Memory B cell (primary cell): ENCODE measurements around the gene SEC16A.

ENCODE experiments used
- ATAC-seq: fragments of 150-1000 bp; cut with Tn5 transposase; 2 replicates; pipeline ENCODE4 v1.10.0; 2021; ENCODE audit warnings: low read depth, mild to moderate bottlenecking, moderate library complexity
- DNase-seq, 2 donors: peaks; one replicate each; pipeline ENCODE4 v3.0.0; 2022; ENCODE audit warnings: low spot score in 2 of 2
- H3K27ac Mint-ChIP-seq: one replicate; pipeline ENCODE4 v1.8.0; 2022; ENCODE audit warnings: mild to moderate bottlenecking, moderate library complexity, mixed read lengths
- H3K27me3 Mint-ChIP-seq: one replicate; pipeline ENCODE4 v1.8.0; 2022; ENCODE audit warnings: mixed read lengths
- H3K36me3 Mint-ChIP-seq: one replicate; pipeline ENCODE4 v1.8.0; 2022; ENCODE audit warnings: mild to moderate bottlenecking, mixed read lengths
- H3K4me1 Mint-ChIP-seq: one replicate; pipeline ENCODE4 v1.8.0; 2022; ENCODE audit warnings: mixed read lengths
- H3K4me3 Mint-ChIP-seq: one replicate; pipeline ENCODE4 v1.8.0; 2022; ENCODE audit warnings: mild to moderate bottlenecking, moderate library complexity, mixed read lengths
- H3K9me3 Mint-ChIP-seq: one replicate; pipeline ENCODE4 v1.8.0; 2022; ENCODE audit warnings: mixed read lengths

The SEC16A gene

DNA sequence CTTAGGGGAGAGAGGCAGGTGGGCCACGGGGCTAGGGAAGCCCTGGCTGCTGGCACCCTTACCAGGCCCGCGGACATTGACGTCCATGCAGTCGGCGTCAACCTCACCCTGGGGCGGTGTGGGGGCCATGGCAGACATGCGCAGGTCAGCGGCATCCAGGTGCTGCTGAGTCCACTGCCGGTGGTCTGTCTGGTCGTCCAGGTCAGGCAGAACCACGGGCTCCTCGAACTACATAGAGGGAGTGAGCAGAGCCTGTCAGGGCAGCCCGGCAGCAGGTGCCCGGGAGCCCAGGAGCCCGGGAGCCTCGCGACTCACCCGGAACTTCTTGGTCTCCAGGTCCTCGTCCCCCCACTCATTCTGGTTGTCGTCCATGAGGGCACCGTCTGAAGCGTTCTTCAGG is 18.8 kb upstream of the SEC16A start:
- Mint-ChIP-seq H3K9me3 (no peaks in the 10 kb centered on the region), H3K4me1 (no peaks in the 10 kb centered on the region), H3K27ac (no peak overlapping the region), H3K4me3 (no peak overlapping the region), H3K36me3 (peaks cover 16% of the 10 kb centered on the region), H3K27me3 (no peaks in the 10 kb centered on the region)
- ATAC-seq (no peak), DNase-seq (no peak)

DNA sequence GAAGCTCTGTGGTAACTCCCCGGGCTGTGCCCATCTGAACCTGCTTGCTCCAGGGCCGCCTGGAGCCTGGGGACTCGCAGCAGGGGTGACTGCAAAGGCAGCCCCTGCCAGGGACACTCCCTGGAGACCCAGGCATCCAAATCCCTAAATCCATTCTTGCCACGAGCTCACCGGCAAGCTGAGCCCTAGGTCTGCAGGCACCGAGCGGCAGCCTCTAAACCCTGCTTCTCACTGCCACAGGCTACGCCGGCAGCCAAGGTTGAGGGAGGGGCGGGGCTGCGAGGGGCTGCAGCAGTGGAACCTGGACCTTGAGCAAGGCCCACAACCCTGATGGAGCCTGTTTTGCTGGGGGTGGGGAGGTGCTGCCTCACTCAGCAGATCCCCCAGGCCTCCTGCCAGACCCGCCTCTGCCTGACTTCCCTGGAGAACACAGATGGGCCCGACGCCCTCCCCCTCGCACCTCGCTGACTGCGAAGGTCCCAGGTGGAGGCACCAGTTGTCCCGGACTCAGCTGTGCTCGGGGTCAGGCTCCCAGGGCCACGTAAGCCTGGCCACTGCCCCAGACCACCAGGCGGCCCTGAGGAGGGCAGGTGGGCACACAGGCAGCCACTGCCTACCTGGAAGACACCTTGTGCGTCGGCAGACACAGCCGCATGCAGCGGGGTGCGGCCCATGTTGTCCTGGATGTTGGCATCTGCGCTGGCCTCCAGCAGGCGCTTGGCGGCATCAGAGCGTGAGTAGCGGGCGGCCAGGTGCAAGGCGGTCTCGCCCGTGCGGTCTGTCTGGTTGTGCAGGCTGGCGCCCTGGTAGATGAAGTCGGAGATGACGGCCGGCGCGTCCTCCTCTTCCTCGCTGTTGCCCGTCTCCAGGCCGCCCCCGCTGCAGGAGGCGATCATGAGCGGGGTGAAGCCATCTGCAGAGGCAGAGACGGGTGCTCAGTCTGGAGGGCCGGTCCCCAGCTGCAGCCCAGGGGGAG is 17.4 kb upstream of the SEC16A start:
- peaks cover 15% of the 10 kb centered on the region for H3K36me3 Mint-ChIP-seq
- H3K27me3 Mint-ChIP-seq = no peaks in the 10 kb centered on the region
- ATAC-seq (no peak), DNase-seq (no peak)
- H3K27ac Mint-ChIP-seq = no peak overlapping the region
- H3K9me3 Mint-ChIP-seq = no peaks in the 10 kb centered on the region
- no peaks in the 10 kb centered on the region for H3K4me1 Mint-ChIP-seq
- no peak overlapping the region for H3K4me3 Mint-ChIP-seq

DNA sequence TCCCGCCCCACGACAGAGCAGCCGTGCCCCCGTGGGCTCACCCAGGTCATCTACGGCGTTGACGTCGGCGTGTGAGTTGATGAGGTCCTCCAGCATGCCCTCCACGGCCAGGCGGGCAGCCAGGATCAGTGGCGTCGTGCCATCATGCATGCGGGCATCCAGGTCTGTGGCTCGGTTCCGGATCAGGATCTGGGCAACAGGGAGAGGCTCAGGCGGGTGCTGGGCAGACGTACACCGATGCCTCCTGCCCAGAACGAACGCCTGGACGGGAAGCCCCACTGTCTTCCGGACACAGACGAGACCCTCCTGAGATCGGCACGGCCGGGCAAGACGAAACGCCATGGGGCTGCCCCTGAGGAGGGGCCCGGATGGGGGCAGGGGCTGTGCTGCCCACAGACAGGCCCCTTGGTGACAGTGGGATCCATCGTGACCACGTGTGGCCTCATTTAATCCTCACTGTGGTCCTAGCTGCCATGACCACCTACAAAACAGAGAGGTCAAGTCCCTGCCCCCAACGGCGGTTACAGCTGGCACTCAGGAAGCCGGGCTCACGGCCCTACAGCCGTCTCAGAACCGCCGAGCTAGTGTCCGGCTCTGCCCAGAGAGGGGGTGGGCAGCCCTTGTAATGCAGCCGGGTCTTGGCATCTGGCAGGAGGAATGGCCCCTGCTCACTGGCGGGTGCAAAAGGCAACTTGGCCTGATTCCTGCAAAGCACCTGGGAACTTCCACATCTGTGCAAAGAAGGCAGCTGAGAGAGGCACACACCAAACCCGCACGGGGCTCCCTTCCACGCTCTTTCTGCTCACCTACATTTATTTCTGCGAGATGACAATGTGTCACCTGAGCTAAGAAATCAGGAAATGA is 16.5 kb upstream of the SEC16A start:
- Mint-ChIP-seq H3K27me3 (no peaks in the 10 kb centered on the region), H3K27ac (no peak overlapping the region), H3K36me3 (peaks cover 14% of the 10 kb centered on the region)

DNA sequence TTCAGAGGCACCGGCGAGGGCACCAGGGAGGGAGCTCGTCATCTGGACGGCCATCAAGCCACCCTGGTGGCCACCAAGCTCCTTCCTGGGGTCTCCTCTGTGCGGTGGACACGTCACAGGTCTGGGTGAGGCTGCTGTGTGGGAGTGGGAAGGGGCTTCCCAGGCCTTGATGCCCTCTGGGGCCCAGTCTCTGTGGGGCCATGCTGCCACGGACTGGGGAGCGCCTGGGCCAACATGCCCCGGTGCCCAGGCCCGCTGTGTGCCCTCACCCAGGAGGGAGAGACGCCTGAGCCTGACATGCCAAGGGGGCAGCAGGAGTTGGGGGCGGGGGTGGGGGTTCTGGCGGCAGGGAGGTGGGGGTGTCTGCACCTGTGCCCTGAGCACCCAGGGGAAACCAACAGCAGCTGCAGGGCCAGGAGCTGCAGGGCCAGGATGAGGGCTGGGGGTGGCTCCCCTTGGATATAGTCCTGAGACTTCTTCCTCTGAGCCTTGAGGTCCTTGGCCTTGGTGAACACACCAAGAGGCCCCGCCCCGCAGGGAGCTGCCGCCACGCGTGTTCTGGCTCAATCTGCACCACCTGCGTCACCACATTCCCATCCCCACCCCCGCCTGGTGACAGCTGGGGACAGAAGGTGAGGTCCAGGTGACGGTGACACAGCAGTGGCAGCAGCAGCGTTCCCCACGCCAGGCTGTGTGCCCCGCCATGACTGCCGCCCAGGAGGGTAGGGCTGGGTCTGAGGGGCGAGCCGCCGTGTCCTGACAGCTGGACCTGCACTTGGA is 15.3 kb upstream of the SEC16A start:
- H3K9me3 Mint-ChIP-seq = no peaks in the 10 kb centered on the region
- no peak overlapping the region for H3K27ac Mint-ChIP-seq
- H3K36me3 Mint-ChIP-seq = peaks cover 13% of the 10 kb centered on the region

More for the DNA sequence above, 16.5 kb upstream of the SEC16A start:
- ATAC-seq (no peak), DNase-seq (no peak)
- no peaks in the 10 kb centered on the region for H3K4me1 Mint-ChIP-seq
- H3K9me3 Mint-ChIP-seq = no peaks in the 10 kb centered on the region
- H3K4me3 Mint-ChIP-seq = no peak overlapping the region

DNA sequence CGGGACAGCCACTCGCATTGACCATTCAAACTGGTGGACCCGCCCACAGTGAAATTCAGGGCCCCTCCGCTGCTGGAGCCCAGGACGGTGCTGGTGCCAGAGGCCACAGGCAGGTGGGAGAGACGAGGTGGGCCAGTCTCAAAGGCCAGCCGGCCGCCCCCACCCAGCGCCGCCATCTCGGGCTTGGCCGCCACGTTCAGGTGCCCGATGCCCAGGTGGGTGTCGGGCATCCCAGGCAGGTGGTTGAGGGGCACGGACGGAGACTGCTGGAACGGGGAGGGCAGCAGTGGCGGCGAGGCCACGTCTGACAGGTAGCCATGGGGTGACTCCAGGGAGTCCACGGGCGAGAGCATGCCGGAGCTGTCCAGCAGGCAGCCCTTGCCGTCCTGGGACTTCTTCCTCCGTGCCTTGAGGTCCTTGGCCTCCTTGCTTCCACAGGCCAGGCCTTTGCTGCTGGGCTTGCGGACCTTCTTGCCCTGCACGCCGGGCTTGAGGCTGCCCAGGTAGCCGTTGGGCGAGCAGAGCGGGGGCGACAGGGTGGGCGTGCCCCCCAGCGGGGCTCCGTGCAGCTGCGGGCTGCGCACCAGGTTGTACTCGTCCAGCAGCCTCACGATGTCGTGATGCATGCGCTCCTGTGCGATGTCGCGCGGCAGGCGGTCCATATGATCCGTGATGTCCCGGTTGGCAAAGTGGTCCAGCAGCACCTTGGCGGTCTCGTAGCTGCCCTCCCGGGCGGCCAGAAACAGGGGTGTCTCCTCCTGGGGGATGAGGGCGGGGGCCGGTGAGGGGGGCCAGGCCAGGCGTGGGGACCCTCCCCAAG is 14.2 kb upstream of the SEC16A start:
- Mint-ChIP-seq H3K9me3 (no peaks in the 10 kb centered on the region), H3K27ac (no peak overlapping the region), H3K4me1 (no peaks in the 10 kb centered on the region), H3K4me3 (no peak overlapping the region), H3K36me3 (peaks cover 13% of the 10 kb centered on the region), H3K27me3 (no peaks in the 10 kb centered on the region)
- ATAC-seq (no peak), DNase-seq (no peak)

More for the DNA sequence above, 15.3 kb upstream of the SEC16A start:
- Mint-ChIP-seq H3K27me3 (no peaks in the 10 kb centered on the region), H3K4me1 (no peaks in the 10 kb centered on the region), H3K4me3 (no peak overlapping the region)
- no peak for ATAC-seq
- no peak for DNase-seq

DNA sequence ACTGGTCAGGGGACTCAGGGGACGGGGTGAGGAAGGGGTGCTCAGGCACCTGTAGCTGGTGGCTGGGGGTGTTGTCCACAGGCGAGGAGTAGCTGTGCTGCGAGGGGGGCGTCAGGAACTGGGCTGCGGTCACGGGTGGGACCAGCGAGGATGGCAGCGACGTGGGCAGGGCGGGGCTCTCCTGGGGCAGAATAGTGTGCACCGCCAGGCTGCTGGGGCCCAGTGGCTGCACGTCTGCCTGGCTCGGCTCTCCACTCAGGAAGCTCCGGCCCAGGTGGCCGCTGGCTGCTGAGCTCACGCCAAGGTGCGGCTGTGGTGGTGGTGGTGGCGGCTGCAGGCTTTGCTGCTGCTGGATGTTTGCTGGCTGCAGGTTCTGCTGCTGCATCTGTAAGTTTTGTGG is 13.3 kb upstream of the SEC16A start:
- Mint-ChIP-seq H3K9me3 (no peaks in the 10 kb centered on the region), H3K4me1 (no peaks in the 10 kb centered on the region), H3K36me3 (peaks cover 11% of the 10 kb centered on the region), H3K4me3 (no peak overlapping the region), H3K27me3 (no peaks in the 10 kb centered on the region), H3K27ac (no peak overlapping the region)
- DNase-seq (no peak), ATAC-seq (no peak)

DNA sequence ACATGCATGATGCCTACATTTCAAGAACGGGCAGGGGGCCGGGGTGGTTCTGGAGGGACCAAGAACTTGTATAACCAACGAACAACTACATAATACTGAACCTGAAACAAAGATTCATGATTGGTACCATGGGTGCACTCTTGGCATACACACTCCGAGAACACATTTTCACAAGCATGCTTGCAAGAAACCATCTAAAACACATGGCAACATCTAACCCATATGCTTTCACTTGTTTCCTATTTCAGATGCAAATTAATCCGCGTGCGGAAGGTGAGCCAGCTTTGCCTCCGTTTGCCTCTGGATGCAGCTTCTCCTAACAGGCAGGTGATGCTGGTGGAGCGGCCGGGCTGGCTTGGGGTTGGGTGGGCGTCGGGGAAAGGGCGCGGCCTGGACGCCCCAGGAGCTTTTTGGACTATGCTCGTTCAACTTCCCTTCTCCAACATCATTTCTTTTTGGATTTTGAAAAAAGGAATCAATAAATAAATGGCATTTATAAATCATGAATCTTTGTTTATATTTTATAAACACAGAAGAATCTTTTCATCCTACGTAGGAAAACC is 12.5 kb upstream of the SEC16A start:
- Mint-ChIP-seq H3K27ac (no peak overlapping the region), H3K4me3 (no peak overlapping the region), H3K9me3 (no peaks in the 10 kb centered on the region), H3K36me3 (peaks cover 8% of the 10 kb centered on the region), H3K27me3 (no peaks in the 10 kb centered on the region), H3K4me1 (no peaks in the 10 kb centered on the region)
- no peak for DNase-seq
- ATAC-seq = no peak

DNA sequence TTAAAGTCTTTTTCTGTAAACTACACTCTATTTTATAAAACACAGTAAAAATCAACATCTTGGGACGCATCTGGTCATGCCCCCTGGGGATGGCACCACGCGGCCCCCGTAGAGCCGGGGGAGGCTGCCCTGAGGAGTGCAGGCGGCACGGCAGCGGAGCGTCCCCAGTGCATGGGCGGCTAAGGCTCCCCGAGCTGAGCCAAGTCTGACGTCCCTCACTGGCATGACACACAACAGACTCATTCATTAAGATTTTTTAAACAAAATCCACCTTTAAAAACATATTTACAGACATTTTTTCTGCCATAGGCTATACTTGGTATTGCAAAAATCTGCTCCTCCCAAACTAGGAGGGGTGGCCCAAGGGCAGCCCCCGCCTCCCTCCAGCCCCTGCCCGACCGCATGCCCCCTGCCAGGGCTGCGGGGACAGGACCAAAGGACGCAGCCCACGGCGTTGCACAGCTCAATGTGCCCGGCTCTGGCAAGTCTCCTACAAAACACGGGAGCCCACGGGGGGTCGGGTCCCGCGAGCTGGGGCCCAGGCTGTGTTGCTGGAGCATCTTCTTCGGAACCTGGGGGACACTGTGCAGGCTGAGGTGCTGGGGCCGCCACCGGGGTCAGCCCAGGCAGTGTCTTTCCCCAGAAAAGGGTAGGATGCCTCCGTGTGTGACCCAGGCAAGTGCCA is 11.8 kb upstream of the SEC16A start:
- Mint-ChIP-seq H3K27me3 (no peaks in the 10 kb centered on the region), H3K4me1 (no peaks in the 10 kb centered on the region), H3K27ac (no peak overlapping the region), H3K36me3 (peaks cover 8% of the 10 kb centered on the region), H3K9me3 (no peaks in the 10 kb centered on the region), H3K4me3 (no peak overlapping the region)
- no peak for ATAC-seq
- DNase-seq = no peak

DNA sequence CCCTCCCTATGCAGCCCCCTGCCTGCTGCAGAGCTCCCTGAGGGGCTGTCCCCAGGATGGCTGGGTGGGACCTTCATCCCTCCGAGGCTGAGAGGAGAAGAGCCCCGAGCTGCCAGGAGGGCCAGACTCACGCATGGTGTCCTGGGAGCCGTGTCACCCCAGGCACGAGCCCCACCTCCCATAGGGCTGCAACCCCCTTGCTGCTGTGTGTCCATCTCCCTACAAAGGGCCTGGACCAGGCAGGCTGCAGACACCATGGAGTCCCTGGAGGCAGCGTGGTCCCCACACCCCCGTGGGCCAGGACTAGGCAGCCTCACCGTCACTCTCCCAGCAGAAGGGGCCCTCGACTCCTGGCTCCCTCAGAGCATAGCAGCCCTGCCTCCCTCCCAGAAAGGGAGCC is 11.2 kb upstream of the SEC16A start:
- Mint-ChIP-seq H3K9me3 (no peaks in the 10 kb centered on the region), H3K27me3 (no peaks in the 10 kb centered on the region), H3K27ac (no peak overlapping the region), H3K4me1 (no peaks in the 10 kb centered on the region), H3K4me3 (no peak overlapping the region), H3K36me3 (peaks cover 8% of the 10 kb centered on the region)
- DNase-seq = no peak
- ATAC-seq = no peak

DNA sequence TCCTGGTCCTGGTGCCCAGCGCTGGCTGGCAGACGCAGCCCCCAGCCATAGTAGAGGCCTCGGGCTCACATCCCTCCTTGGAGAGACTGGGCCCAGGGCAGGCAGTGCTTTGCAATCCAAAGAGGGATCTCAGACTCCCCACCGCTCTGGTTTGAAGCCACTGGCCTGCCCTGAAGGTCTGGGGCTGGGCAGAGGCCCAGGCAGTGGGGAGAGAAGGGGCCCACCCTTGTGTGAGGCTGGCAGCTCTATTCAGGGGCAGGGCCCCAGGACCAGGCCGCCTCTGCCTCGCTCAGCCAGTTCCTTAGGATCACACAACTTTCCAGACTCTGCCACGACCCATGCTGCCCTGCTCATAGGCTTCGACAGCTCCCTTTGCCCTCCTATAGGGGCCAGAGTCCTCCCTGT is 10.7 kb upstream of the SEC16A start:
- Mint-ChIP-seq H3K9me3 (no peaks in the 10 kb centered on the region), H3K4me1 (peaks cover 2% of the 10 kb centered on the region), H3K27ac (no peak overlapping the region), H3K27me3 (no peaks in the 10 kb centered on the region), H3K36me3 (peaks cover 4% of the 10 kb centered on the region), H3K4me3 (no peak overlapping the region)
- DNase-seq (no peak), ATAC-seq (no peak)

DNA sequence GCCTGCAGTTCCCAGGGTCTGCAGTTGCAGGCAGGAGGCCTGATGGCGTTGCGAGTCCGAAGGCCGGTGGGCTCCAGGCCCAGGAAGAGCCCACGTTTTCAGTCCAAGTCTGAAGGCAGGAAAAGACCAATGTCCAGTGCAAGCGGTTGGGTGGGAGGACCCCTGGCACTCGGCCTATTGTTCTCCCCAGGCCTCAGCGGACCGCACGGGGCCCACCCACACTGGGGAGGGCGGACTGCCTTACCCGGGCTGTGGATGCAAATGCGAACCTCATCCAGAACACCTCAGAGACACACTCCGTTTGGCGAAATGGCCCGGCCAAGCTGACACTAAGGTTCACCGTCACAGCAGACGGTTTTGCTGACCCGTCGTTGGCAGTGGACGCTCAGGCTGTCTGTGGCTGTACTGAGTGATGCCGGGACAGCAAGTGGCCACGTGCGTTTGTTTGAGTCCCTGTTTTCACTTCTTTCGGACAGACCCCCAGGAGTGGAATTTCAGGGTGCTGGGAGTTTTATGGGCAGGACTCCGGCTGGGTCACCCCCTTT is 10.2 kb upstream of the SEC16A start:
- no peak overlapping the region for H3K27ac Mint-ChIP-seq
- H3K9me3 Mint-ChIP-seq = no peaks in the 10 kb centered on the region
- H3K36me3 Mint-ChIP-seq = peaks cover 4% of the 10 kb centered on the region
- ATAC-seq (no peak), DNase-seq (no peak)
- peaks cover 3% of the 10 kb centered on the region for H3K4me1 Mint-ChIP-seq
- no peaks in the 10 kb centered on the region for H3K27me3 Mint-ChIP-seq
- H3K4me3 Mint-ChIP-seq = no peak overlapping the region

DNA sequence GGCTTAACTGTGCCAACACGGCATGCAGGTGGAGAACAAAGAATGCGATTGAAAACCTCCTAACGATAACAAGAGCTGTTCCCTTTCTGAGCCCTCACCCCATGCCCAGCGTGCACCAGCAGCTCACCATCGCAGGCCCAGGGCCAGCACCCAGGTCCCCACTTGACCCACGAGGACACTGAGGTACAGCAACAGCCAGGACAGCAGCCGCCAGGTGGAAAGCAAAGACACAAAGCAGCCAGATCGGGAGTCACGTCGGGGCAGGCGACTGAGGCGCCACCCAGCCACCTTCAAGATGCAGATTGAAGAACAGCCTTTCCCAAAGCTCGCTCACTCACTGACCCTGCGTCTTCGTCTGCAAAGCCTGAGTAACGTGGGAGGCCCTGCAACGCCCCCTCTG is 6.9 kb upstream of the SEC16A start:
- Mint-ChIP-seq H3K27ac (no peak overlapping the region), H3K9me3 (no peaks in the 10 kb centered on the region), H3K4me3 (no peak overlapping the region), H3K27me3 (peaks cover 4% of the 10 kb centered on the region), H3K4me1 (peaks cover 5% of the 10 kb centered on the region), H3K36me3 (no peaks in the 10 kb centered on the region)
- DNase-seq (no peak), ATAC-seq (no peak)
